HG03175 (cell line): Measurements from ENCODE around the gene ZNHIT2.
A peak's percentile ranks its signal among the peaks of the same experiment; 100 is the strongest.
"Not testable (repeated sequence)": the region's sequence is repeated elsewhere in the genome, so short reads cannot be mapped to it uniquely, and the experiment has no call there.

Experiments used
- ATAC-seq: cut with Tn5 transposase; IDR thresholded peaks from one replicate; pipeline ENCODE4 v1.9.1; 2021; ENCODE audit warnings: mild to moderate bottlenecking, moderate library complexity; ENCODE audit not compliant: unreplicated experiment

ZNHIT2 gene

GRCh38 chr11:65117206-65118096, at the start of gene ZNHIT2:
TSS of gene ZNHIT2 (minus strand) at chr11:65117701. CDS start at chr11:65117653, 48 bp downstream.
- peak; percentile 58 for ATAC-seq

- no peak for ATAC-seq
These were observed 49.4 kb upstream of the ZNHIT2 start for GRCh38 chr11:65166893-65167292.

- ATAC-seq: no peak
These were observed 48.2 kb upstream of the ZNHIT2 start for GRCh38 chr11:65165410-65166317.

- ATAC-seq: no peak
These were observed 46.2 kb upstream of the ZNHIT2 start for GRCh38 chr11:65163684-65164083.

GRCh38 chr11:65160643-65161042, 43.1 kb upstream of the ZNHIT2 start:
- ATAC-seq: no peak

GRCh38 chr11:65159012-65159411, 41.5 kb upstream of the ZNHIT2 start:
- ATAC-seq: no peak

GRCh38 chr11:65157336-65157735, 39.8 kb upstream of the ZNHIT2 start:
- no peak for ATAC-seq

- ATAC-seq: no peak
These were observed 39.4 kb upstream of the ZNHIT2 start for GRCh38 chr11:65156926-65157325.

- ATAC-seq: no peak
These were observed 38.8 kb upstream of the ZNHIT2 start for GRCh38 chr11:65156256-65156655.

- no peak for ATAC-seq
These were observed 34.6 kb upstream of the ZNHIT2 start for GRCh38 chr11:65152122-65152521.

GRCh38 chr11:65151331-65151899, 33.9 kb upstream of the ZNHIT2 start:
- ATAC-seq: no peak

GRCh38 chr11:65150509-65151299, 33.2 kb upstream of the ZNHIT2 start:
- ATAC-seq: no peak

- not testable (repeated sequence) for ATAC-seq
These were observed 32.6 kb upstream of the ZNHIT2 start for GRCh38 chr11:65150131-65150508.

- ATAC-seq: no peak
These were observed 31.2 kb upstream of the ZNHIT2 start for GRCh38 chr11:65148657-65149056.

GRCh38 chr11:65147352-65148075, 30.0 kb upstream of the ZNHIT2 start:
- ATAC-seq: no peak

GRCh38 chr11:65141896-65142494, 24.5 kb upstream of the ZNHIT2 start:
- ATAC-seq: no peak

GRCh38 chr11:65136515-65137096, 19.1 kb upstream of the ZNHIT2 start:
- ATAC-seq: no peak

GRCh38 chr11:65135633-65136145, 18.2 kb upstream of the ZNHIT2 start:
- ATAC-seq: no peak
